Astrocyte of the cerebellum (primary cell): ENCODE measurements around the gene C1orf159.

Experiments used
- DNase-seq: peaks from one replicate; pipeline ENCODE4 v3.0.0-alpha.2; 2011; ENCODE audit warnings: low read depth
- H3K4me3 ChIP-seq: 2 replicates; pipeline ENCODE4 v1.5.1; 2011; ENCODE audit warnings: mild to moderate bottlenecking, low read depth, low read length, moderate library complexity
- CTCF ChIP-seq: IDR thresholded peaks from 2 replicates; pipeline ENCODE4 v1.5.1; 2012; ENCODE audit warnings: low read length, low read depth, moderate library complexity, mild to moderate bottlenecking; ENCODE audit errors: missing control alignments
- in situ Hi-C: cut with HindIII; loops from 2 replicates; pipeline ENCODE4 v1.10.0; 2017; ENCODE audit warnings: low sequenced_read_pairs

C1orf159 gene

GRCh38 chr1:1128454-1129139, 12.7 kb upstream of the C1orf159 start:
- in situ Hi-C loops = loop anchor here (25.0 kb wide), 1 partner anchor 159 kb away; the partner anchor contains the start of gene SCNN1D
- TF ChIP-seq CTCF = no peak
- DNase-seq = no peak
- H3K4me3 ChIP-seq = no peak overlapping the region

DNA sequence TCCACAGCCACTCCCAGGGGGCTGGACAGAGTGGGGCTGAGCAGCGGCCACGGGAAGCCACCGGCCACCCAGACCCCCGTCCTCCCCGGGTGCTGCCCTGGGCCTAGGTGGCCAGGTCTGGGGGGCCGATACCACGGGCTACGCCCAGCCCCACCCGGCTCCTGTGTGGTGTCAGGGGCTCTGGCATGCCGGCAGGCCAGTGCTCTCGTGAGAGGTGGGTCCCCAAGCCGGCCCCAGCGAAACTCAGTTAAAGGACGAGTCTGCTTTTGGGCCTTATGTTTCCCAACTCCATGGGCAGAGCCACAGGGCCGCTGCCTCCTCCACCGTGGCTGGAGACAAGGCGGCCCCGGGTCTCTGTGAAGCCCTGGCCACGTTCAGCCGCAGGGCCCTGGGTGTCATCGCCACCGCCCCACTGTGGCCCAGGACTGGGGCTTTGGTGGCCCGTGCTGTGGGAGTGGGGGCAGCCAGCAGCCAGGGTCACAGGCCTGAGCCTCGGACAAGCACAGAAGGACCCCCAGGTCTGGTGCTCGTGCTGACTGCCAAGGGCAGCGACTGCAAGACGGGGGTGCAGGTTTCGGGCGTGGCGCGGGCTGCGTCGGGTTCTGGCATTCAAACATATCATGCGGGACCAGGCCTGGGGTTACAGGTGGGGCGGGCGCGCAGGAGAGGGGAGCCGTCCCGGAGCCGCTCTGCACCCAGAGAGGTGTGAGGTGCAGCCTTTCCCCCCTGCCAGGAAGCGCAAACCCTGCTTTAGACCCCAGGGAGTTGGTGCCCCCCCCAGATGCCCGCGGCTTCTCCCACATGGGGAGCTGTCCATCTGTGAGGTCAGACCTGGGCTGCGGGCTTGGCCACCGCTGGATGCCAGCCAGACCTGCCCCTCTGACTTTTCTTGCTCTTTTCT, 11.9 kb upstream of the C1orf159 start:
- in situ Hi-C loops = loop anchor here (25.0 kb wide), 1 partner anchor 160 kb away; the partner anchor contains the start of gene SCNN1D
- DNase-seq = no peak
- H3K4me3 ChIP-seq = no peak overlapping the region
- no peak for TF ChIP-seq CTCF

GRCh38 chr1:1125945-1126344, 10.1 kb upstream of the C1orf159 start:
- no peak for DNase-seq
- no peak for TF ChIP-seq CTCF
- in situ Hi-C loops = loop anchor here (25.0 kb wide), 1 partner anchor 161 kb away; the partner anchor contains the start of gene SCNN1D
- no peak overlapping the region for H3K4me3 ChIP-seq

DNA sequence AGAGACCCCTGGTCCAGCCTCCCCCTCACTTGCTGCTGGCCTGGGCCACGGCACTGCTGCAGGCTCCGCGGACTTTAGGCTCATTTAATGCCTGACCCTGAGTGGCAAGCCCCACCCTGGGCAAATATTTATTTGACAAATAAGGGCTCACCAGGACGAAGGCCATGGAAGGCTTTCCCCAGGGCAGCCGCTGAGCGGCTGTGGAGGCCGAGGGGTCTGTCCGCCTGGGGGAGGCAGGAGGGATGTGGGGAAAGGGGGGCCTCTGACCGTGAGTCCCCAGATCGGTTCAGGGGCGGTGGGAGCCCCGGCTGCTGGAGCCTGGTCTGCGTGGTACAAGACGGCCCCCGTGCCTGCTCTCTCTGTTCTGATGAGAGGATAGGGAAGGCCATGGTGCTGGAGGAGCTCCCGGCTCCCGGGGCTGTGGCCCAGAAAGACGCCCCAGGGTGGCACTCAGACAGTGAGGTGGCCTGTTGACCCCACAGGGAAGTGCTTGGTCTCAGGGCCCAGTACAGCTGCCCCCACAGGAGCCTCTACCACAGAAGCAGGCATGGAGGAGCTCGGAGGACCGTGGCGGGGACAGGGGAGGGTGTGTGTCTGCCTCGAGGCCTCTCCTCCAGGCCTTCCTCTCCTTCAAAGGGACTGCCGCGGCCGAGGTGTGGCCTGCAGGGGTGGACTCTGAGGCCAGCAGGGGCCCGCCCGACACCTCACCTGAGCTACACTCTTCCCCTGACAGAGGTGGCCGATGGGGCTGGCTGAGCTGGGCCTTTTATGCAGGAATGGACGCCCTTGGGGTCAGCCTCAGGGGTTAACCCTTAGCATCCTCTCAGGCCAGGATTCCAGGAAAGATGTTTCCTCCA, 9.1 kb upstream of the C1orf159 start:
- DNase-seq = no peak
- in situ Hi-C loops = loop anchor here (25.0 kb wide), 1 partner anchor 162 kb away; the partner anchor contains the start of gene SCNN1D
- H3K4me3 ChIP-seq = no peak overlapping the region
- TF ChIP-seq CTCF = no peak

- DNase-seq = no peak
- in situ Hi-C loops = no loop called here
- TF ChIP-seq CTCF = no peak
- H3K4me3 ChIP-seq = no peak overlapping the region
Observed at GRCh38 chr1:1124508-1124785, 8.6 kb upstream of the C1orf159 start.
